Thyroid gland (tissue), 4 donors: Measurements from ENCODE around the gene LRRC27. TPM values are rescaled to one million over a fixed set of nuclear protein-coding genes. Genes with fewer than 3 reads are reported as not detected.

Experiments
- DNase-seq, 2 donors: peaks; one replicate each; pipeline ENCODE4 v3.0.0-alpha.2; 2019
- H3K27ac ChIP-seq, 3 donors: fragments of 200-600 bp; sonication (generic); 1 replicate in 2 of 3; 2 replicates in 1 of 3; pipeline ENCODE4 v1.5.1; 2016 to 2019; ENCODE audit warnings: mild to moderate bottlenecking in 1 of 3, moderate library complexity in 1 of 3
- H3K27me3 ChIP-seq: fragments of 200-600 bp; sonication (generic); one replicate; pipeline ENCODE4 v1.5.1; 2019
- H3K36me3 ChIP-seq, 2 donors: fragments of 200-600 bp; sonication (generic); one replicate each; pipeline ENCODE4 v1.5.1; 2016 to 2019
- H3K4me1 ChIP-seq, 2 donors: fragments of 200-600 bp; sonication (generic); one replicate each; pipeline ENCODE4 v1.5.1; 2017 to 2019
- H3K4me3 ChIP-seq, 3 donors: fragments of 200-600 bp; sonication (generic); replicated peaks in 1 of 3; 1 replicate in 2 of 3; 2 replicates in 1 of 3; pipeline ENCODE4 v1.5.1; 2016; ENCODE audit warnings: mild to moderate bottlenecking in 1 of 3
- H3K9me3 ChIP-seq: fragments of 200-600 bp; sonication (generic); one replicate; pipeline ENCODE4 v1.5.1; 2017
- POLR2A ChIP-seq, 2 donors: fragments of 450-650 bp; IDR thresholded peaks; one replicate each; pipeline ENCODE4 v1.6.1; 2017; ENCODE audit warnings: antibody characterized with exemption in 2 of 2, mild to moderate bottlenecking in 2 of 2, moderate library complexity in 1 of 2
- WGBS, 2 donors: methylation state at CpG; one replicate each; pipeline ENCODE4 v1.1.5; 2017; 5-methylcytosine and 5-hydroxymethylcytosine counted together
- intact Hi-C: fragments of 100-400 bp; cut with DNase I; formaldehyde crosslinking; loops from one replicate; pipeline ENCODE4 v1.15.1; 2023
- total RNA-seq, 4 donors: library from RNA; depleted of rRNA; stranded (reverse); fragments of >200 nt; gene quantifications; one replicate each; pipeline ENCODE4 v1.2.3, GENCODE V29; 2016
- TF ChIP-seq, protein P1 (sequence below), 6 experiments: fragments of 200-600 bp in 3 of 6; fragments of 450-650 bp in 3 of 6; sonication (generic) in 3 of 6; IDR thresholded peaks; one replicate each; pipeline ENCODE4 v1.5.1; 2016 to 2019; ENCODE audit warnings: antibody characterized with exemption in 6 of 6, mild to moderate bottlenecking in 2 of 6, inconsistent platforms in 1 of 6, moderate library complexity in 1 of 6

LRRC27 gene
- total RNA-seq, 4 donors from 2014 or later = 14.0 to 24.4 (median 19.4) TPM

DNA sequence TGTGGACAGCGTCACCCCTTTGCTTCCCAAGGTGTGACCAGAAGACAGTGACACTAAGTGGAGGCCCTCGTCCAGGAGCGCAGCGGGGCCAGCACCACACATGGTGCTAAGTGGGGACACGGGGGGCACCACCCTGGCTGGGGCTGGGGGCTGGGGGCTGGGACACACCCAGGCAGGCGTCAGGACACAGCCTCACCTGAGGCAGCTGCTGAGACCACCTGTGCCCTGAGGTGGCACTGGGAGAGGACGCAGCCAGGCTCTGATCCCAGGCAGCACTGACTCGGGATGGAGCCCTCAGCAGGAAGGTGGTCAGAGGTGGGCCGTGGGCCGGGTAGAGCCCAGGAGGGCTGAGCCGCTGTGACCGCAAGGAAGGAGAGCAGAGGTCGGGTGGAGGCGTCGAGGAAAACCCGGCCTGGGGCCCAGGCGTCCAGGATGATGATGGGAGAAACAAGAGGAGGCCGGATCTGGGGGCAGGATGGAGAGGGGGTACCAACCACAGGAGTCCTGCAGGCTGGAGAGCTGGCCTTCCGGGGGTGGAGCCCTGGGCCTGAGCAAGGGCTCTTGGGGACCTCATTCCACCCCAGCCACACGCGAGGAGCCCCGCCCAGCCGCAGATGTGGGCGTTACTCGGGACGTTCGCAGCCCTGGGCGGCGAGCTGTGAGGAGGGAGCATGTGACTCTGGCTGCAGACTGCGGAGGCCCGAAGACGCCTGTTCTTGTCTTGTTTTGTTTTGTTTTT lies 22.5 kb downstream of the LRRC27 start:
- H3K27me3 ChIP-seq = no peaks in the 10 kb centered on the region
- intact Hi-C loops = no loop called here
- no peaks in the 10 kb centered on the region for H3K36me3 ChIP-seq
- TF ChIP-seq, protein P1, sequence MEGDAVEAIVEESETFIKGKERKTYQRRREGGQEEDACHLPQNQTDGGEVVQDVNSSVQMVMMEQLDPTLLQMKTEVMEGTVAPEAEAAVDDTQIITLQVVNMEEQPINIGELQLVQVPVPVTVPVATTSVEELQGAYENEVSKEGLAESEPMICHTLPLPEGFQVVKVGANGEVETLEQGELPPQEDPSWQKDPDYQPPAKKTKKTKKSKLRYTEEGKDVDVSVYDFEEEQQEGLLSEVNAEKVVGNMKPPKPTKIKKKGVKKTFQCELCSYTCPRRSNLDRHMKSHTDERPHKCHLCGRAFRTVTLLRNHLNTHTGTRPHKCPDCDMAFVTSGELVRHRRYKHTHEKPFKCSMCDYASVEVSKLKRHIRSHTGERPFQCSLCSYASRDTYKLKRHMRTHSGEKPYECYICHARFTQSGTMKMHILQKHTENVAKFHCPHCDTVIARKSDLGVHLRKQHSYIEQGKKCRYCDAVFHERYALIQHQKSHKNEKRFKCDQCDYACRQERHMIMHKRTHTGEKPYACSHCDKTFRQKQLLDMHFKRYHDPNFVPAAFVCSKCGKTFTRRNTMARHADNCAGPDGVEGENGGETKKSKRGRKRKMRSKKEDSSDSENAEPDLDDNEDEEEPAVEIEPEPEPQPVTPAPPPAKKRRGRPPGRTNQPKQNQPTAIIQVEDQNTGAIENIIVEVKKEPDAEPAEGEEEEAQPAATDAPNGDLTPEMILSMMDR (IDR thresholded peaks at IDR 0.05) = no peak
- TF ChIP-seq POLR2A (IDR thresholded peaks at IDR 0.05) = no peak
- 87 to 90% methylated on average over 29 to 32 of the region's 32 CpGs for WGBS, 2 donors
- no peak overlapping the region for H3K27ac ChIP-seq
- no peak for DNase-seq
- no peak overlapping the region for H3K4me3 ChIP-seq
- H3K4me1 ChIP-seq = no peaks in the 10 kb centered on the region
- H3K9me3 ChIP-seq = no peaks in the 10 kb centered on the region

DNA sequence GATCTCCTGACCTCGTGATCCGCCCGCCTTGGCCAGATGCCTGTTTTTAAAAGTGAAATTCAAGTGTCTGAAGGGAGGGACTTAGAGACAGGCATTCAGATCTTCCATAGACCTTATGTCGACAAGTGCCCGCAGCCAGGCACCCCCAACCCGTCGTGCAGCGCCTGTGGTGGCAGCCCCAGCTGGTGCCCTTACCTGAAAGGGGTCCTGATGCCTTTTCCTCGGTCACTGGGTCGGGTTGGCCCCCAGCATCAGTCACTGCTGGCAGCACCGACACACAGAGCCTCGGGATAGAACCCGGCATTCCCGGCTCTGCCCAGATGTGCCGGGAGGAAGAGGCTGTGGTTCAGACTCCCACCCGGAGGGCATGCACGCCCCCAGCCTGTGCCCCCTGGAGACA lies 23.3 kb downstream of the LRRC27 start:
- TF ChIP-seq, protein P1 (IDR thresholded peaks at IDR 0.05) = no peak
- TF ChIP-seq POLR2A (IDR thresholded peaks at IDR 0.05) = no peak
- Histone ChIP-seq H3K4me3 (no peak overlapping the region), H3K9me3 (no peaks in the 10 kb centered on the region), H3K27me3 (no peaks in the 10 kb centered on the region), H3K36me3 (no peaks in the 10 kb centered on the region), H3K27ac (no peak overlapping the region), H3K4me1 (no peaks in the 10 kb centered on the region)
- WGBS, 2 donors = 90 to 91% methylated on average over 7 to 17 of the region's 17 CpGs
- no peak for DNase-seq
- intact Hi-C loops = no loop called here

DNA sequence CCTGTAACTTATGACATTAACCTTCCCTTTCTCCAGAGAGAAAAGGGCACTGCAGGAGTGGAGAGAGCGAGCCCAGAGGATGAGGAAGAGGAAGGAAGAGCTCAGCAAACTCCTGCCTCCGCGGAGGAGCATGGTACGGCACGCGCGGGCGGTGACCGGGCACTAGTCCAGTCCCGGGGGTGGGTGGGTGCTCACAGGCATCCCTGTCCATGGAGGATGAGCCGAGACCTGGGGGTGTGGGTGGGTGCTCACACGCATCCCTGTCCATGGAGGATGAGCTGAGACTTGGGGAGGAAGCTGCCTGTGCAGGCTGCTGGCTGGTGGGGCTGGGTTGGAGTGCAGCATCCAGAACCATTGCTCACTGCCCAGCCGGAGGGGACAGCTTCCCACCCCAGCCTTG lies 23.8 kb downstream of the LRRC27 start:
- intact Hi-C loops = no loop called here
- DNase-seq = no peak
- Histone ChIP-seq H3K36me3 (no peaks in the 10 kb centered on the region), H3K27ac (no peak overlapping the region), H3K9me3 (no peaks in the 10 kb centered on the region), H3K4me3 (no peak overlapping the region), H3K27me3 (no peaks in the 10 kb centered on the region), H3K4me1 (no peaks in the 10 kb centered on the region)
- WGBS, 2 donors = 81 to 93% methylated on average over 13 of the region's 13 CpGs
- TF ChIP-seq POLR2A (IDR thresholded peaks at IDR 0.05) = no peak
- TF ChIP-seq, protein P1 (IDR thresholded peaks at IDR 0.05) = no peak

DNA sequence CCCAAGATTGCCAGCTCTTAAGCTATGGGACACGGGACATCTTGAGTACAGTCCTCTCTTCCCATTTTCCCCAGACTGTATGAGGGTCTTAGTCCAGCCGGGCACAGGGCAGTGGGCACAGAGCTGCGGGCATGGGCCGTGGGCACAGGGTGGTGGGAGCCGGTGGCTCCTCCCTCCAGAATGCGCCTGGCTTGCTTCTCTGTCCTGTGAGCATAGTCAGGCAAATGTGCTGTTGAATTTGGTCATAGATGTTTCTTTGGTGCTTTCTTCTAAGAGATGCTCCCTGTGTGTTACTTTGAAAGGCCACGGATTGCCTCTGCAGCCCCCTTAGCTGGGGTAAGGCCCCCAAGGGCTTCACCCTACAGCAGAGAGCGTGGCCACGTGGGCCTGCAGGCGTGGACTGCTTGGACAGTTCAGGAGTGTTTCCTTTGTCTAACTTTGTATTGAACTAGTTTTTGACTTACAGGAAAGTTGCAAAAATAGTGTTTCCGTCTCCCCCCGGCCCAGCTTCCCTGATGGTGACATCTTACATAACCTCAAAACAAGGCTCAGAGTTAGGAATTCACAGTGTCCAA lies 24.7 kb downstream of the LRRC27 start:
- TF ChIP-seq POLR2A (IDR thresholded peaks at IDR 0.05) = no peak
- TF ChIP-seq, protein P1 (IDR thresholded peaks at IDR 0.05) = no peak
- Histone ChIP-seq H3K9me3 (no peaks in the 10 kb centered on the region), H3K36me3 (no peaks in the 10 kb centered on the region), H3K27me3 (no peaks in the 10 kb centered on the region), H3K27ac (no peak overlapping the region), H3K4me3 (no peak overlapping the region), H3K4me1 (no peaks in the 10 kb centered on the region)
- 96% methylated on average over 12 of the region's 12 CpGs for WGBS, 2 donors
- intact Hi-C loops = no loop called here
- no peak for DNase-seq

DNA sequence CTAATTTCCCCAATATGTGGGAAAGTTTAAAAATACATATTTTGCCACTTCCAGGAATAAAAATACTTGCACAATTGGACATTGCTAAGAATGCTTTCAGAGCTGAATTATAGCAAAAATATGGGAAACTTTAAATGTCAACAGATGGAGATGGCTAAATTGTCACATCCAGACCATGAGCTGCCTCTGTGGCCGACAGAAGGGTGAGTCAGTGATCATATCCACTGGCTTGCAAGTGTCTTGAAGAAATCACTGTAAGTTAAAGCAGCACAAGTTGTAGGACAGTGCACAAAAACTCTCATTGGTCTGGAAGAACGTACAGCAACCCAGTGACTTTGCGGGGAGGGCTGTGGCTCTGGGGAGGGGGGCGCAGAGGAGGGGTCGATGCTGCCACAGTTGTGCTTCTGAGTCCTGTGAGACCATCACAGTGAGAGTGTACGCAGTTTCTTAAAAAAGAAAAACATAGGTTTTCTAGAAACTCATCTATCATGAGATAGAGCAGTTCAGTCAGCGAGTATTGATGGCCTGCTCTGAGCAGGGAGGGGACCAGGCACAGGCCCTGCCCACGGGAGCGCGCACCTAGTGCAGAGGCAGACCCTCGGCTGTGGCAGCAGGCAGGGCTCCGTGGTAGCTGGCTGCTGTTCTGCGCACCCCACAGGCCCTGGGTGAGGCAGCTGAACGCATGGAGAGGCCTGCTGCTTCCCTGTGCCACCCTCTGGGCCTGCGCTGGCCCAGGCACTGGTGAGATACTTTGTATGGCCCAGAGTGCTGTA lies 25.5 kb downstream of the LRRC27 start:
- intact Hi-C loops = no loop called here
- Histone ChIP-seq H3K4me1 (no peaks in the 10 kb centered on the region), H3K36me3 (no peaks in the 10 kb centered on the region), H3K9me3 (no peaks in the 10 kb centered on the region), H3K27ac (no peak overlapping the region), H3K4me3 (no peak overlapping the region), H3K27me3 (no peaks in the 10 kb centered on the region)
- no peak for DNase-seq
- WGBS, 2 donors = 94% methylated on average over 14 to 15 of the region's 15 CpGs
- TF ChIP-seq, protein P1 (IDR thresholded peaks at IDR 0.05) = no peak
- no peak for TF ChIP-seq POLR2A (IDR thresholded peaks at IDR 0.05)
